GM12874 (cell line): ENCODE results near the gene HCAR2.
A peak's percentile ranks its signal among the peaks of the same experiment; 100 is the strongest.
"Not testable (repeated sequence)": the region's sequence is repeated elsewhere in the genome, so short reads cannot be mapped to it uniquely, and the experiment has no call there.

Source experiments
- TF ChIP-seq, protein P1 (sequence below): IDR thresholded peaks from 2 replicates; pipeline ENCODE4 v1.5.1; 2011; ENCODE audit warnings: low read depth, mild to moderate bottlenecking, control low read depth, low read length, moderate library complexity; ENCODE audit not compliant: insufficient read depth

Gene HCAR2

DNA sequence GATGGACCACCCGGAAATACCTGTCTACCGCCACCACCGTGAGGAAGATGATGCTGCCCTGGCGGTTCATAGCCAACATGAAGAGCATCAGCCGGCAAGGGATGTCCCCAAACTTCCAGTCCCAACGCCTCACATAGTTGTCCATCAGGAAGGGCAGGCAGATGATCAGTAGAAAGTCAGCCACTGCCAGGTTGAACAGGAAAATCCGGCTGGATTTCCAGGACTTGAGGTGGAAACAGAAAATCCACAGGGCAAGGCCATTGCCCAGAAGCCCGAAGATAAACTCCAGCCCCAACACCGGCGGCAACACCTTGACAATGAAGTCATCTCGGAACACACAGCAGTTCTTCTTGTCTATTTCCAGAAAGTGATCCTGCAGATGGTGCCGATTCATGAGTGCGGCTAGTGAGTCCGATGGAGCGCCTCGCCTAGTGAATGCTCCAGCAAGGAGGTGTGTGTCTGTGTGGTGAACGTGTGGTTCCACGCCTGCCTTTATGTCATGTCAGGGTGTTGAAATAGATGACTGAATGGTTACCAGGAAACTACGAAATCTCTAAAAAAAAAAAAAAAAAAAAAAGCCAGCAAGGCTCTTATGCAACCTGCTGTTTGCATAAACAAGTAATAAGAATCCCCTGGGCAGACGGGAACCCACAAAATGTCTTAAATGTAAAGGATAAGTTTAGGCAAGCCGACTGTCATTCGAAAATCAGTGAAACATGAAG, at the start of gene HCAR2:
HCAR2 (minus strand) TSS at position 468 of the 722 bp plus-strand sequence; CDS start at position 394, 74 bp downstream.
- TF ChIP-seq, protein P1, sequence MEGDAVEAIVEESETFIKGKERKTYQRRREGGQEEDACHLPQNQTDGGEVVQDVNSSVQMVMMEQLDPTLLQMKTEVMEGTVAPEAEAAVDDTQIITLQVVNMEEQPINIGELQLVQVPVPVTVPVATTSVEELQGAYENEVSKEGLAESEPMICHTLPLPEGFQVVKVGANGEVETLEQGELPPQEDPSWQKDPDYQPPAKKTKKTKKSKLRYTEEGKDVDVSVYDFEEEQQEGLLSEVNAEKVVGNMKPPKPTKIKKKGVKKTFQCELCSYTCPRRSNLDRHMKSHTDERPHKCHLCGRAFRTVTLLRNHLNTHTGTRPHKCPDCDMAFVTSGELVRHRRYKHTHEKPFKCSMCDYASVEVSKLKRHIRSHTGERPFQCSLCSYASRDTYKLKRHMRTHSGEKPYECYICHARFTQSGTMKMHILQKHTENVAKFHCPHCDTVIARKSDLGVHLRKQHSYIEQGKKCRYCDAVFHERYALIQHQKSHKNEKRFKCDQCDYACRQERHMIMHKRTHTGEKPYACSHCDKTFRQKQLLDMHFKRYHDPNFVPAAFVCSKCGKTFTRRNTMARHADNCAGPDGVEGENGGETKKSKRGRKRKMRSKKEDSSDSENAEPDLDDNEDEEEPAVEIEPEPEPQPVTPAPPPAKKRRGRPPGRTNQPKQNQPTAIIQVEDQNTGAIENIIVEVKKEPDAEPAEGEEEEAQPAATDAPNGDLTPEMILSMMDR, result not testable (repeated sequence)

DNA sequence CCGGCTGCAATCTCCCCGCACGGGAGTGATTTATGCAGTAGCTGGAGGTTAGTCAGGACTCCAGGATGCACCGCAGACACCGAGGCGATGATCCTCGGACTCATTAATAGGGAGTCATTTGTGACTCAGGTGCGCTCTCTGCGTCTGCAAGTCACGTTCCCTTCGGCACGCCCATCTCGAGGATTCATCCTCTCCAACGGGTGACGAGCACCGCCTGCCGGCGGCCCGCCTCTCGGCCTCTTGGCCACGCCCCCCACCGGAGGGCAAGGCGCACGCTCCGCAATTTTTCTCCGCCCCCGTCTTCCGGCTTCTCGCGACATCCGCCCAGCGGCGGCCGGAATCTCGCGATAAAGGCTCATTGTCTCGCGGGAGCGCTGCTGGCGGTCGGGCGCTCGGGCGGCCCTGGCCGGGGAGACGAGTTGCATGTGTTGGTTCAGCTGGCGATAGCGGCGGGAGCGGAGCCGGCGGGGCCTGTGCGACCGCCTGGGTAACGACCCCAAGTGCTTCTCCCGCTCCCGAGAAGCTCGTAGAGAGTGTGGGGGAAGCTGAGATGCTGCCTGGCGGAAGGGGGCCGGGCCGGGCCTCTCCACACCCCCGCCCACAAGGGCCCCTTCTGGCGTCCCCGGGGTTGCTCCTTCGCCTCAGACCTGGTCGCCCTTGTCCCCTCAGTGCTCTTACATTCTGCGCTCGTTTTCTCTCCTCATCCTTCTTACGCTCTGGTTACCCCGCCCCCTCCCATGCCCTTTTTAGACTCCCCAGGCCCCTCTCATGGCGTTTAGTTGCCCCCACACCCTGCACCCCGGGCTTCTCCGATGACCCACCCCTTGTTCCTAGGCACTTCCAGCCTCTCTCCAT, 49.5 kb upstream of the HCAR2 start, which contains the start of gene DENR:
DENR (plus strand) TSS at position 361 of the 855 bp plus-strand sequence. CDS start 878 bp downstream, outside the sequence.
- TF ChIP-seq, protein P1, result peak; percentile 97

DNA sequence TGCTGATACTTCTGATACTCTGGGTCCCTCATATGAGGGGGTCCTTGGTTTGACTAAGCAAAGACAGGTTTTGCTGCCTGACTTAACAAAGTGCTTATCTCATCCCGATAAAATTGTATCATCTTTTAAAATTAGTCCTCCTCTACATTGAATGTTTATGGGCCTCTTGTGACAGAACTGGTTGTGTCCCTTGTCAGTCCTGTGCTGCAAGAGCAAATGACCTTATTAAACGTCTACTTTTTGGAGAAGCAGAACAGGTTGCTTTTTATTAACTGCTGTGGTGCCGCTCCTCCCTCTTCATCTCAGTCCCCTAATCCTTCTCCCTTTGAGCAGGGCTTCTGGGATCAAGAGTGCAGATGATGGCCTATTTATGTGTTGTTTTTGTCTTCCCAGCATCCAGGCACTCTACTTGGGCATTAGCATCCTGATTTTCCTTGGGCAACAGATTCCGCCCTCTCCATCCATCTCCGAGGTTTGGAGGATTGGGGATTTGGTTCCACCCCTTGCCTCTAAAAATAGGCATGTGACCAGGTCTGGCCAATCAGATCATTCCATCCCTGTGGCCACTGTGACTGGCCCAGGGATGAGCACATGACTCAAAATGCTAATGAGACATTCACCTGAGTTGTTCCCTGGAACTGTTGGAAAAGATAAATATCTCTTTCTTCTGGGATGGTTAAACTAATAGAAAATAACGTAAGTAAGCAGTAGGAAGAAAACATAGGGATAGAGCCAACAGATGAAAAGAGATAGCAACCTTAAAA, 46.6 kb upstream of the HCAR2 start:
- TF ChIP-seq, protein P1, result no peak

DNA sequence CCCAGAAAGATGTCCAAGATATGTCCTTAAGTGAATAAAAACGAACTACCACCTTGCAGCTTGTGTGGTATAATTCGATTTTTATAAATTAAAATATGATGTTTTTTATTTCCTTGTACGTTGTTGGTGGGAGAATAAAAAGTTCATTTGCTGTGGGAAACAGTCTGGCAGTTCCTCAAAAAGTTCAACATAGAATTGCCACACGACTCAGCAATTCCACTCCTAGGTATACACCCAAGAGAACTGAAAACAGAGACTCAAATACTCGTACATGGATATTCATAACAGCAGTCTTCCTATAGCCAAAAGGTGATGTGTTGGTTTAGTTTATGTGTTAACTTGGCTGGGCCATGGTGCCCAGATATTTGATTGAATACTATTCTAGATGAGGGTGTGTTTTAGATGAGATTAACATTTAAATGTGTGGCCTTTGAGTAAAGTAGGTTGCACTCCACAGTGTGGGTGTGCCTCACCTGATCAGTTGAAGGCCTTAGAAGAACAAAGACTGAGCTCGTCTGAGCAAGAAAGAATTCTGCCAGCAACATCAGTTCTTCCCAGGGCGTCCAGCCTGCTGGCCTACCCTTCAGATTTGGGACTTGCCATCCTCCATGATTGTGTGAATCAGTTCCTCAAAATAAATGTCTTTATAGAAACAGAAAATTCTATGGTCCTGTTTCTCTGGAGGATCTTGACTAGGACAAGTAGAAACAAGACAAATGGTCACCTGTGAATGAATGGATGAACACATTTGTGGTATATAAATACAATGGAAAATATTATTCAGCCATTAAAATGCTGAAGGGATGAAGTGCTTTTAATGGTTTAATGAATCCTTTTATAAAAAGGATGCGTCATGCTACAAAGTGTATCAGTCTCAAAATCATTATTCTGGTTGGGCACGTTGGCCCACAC, 44.3 kb upstream of the HCAR2 start:
- TF ChIP-seq, protein P1, result no peak

DNA sequence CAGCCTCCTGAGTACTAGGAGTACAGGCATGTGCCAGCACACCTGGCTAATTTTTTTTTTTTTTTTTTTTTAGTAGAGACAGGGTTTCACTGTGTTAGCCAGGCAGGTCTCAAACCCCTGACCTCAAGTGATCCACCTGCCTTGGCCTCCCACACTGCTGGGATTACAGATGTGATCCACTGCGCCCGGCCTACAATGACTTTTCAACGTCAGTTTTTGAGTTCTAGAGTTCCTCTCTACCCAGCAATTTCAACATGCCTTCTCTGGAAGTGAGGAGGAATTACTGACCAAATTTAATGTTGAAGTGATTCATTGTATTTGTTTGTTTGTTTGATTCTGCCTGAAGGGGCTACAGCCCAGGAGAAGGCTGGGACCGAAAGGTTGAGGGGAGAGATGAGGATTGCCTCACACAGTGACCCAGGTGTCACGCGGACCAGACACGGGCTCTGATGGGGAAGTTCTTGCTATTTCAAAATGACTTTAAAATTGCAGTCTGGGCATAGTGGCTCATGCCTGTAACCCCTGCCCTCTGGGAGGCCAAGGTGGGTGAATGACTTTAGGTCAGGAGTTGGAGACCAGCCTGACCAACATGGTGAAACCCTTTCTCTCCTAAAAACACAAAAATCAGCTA, 40.9 kb upstream of the HCAR2 start:
- TF ChIP-seq, protein P1, result no peak

DNA sequence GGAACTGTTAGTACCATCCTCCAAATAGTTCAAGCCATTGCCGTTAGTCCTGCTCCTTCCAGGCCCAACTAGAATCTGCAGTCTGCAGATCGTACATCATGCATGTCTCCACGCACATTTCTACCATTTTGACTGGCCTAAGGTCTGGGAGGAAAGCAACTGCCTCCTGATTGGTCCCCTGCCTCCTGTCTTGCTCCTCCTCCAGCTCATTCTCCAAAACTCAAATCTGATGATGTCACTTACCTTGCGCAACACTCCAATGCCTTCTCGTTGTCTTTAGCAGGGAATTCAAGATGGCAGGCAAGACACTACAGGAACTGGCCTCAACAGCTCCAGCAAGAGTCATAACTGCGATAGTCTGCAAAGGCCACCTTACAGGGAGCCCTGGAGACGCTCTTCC, 37.2 kb upstream of the HCAR2 start:
- TF ChIP-seq, protein P1, result no peak
